PC-9 (cell line): ENCODE results near the gene DCN.

ENCODE experiments used
- EZH2 ChIP-seq: fragments of 200-600 bp; sonication (generic); IDR thresholded peaks from 2 replicates; pipeline ENCODE4 v1.8.0; 2017; ENCODE audit warnings: antibody characterized with exemption, low read depth
- TF ChIP-seq, protein P1 (sequence below): fragments of 200-600 bp; sonication (generic); conservative IDR thresholded peaks from 2 replicates; pipeline ENCODE4 v1.6.1; 2017; ENCODE audit warnings: mixed run types, antibody characterized with exemption, mild to moderate bottlenecking, moderate library complexity

DNA sequence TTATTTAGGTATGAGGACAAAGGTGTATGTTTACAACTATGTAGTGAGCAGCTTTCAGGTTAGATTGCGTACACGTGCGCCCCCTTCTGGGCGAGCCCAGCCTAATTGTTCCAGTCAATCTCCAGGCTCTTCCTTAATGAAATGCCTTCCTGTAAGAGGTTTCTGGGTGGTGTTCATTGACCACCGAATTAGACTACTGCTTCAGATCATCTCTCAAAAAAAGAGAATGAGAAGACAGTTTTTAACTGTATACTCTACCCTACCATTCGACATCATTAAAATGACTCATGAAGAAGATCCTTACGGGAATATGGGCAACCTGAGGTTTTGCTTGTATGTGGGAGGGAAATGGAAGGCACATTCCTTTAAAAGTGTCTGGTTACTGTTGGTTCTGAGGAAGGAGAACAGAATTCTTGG is 73.5 kb downstream of the DCN start:
- TF ChIP-seq, protein P1, sequence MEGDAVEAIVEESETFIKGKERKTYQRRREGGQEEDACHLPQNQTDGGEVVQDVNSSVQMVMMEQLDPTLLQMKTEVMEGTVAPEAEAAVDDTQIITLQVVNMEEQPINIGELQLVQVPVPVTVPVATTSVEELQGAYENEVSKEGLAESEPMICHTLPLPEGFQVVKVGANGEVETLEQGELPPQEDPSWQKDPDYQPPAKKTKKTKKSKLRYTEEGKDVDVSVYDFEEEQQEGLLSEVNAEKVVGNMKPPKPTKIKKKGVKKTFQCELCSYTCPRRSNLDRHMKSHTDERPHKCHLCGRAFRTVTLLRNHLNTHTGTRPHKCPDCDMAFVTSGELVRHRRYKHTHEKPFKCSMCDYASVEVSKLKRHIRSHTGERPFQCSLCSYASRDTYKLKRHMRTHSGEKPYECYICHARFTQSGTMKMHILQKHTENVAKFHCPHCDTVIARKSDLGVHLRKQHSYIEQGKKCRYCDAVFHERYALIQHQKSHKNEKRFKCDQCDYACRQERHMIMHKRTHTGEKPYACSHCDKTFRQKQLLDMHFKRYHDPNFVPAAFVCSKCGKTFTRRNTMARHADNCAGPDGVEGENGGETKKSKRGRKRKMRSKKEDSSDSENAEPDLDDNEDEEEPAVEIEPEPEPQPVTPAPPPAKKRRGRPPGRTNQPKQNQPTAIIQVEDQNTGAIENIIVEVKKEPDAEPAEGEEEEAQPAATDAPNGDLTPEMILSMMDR = peak; percentile 85
- TF ChIP-seq EZH2 = no peak
